Embryonic facial prominence (tissue), 1 donor: ENCODE data around the gene TM4SF20.

Experiments
- DNase-seq: peaks from one replicate; pipeline ENCODE4 v3.0.0-alpha.2; 2016; ENCODE audit errors: extremely low spot score

The TM4SF20 gene, protein sequence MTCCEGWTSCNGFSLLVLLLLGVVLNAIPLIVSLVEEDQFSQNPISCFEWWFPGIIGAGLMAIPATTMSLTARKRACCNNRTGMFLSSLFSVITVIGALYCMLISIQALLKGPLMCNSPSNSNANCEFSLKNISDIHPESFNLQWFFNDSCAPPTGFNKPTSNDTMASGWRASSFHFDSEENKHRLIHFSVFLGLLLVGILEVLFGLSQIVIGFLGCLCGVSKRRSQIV

DNA sequence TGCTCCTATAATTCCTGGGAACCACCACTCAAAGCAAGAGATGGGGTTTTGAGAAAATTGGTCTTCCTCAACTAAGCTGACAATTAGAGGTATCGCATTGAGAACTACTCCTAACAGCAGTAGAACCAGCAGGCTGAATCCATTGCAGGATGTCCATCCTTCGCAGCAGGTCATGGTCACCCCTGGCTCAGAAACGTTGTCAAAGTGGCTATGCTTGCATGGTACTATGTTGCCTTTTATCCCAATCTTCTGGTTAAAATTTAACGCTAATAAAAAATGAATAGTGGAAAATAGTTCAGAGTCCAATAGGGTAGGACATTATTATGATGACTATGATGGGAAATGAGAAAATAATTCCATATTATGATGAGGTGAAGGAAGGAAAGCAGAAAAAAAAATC lies at the start of gene TM4SF20:
TSS of gene TM4SF20 (minus strand) at position 212 of the 400 bp plus-strand sequence. CDS start at position 174, 38 bp downstream.
- no peak for DNase-seq

GRCh38 chr2:227428731-227429285 lies 49.7 kb upstream of the TM4SF20 start:
- no peak for DNase-seq

DNA sequence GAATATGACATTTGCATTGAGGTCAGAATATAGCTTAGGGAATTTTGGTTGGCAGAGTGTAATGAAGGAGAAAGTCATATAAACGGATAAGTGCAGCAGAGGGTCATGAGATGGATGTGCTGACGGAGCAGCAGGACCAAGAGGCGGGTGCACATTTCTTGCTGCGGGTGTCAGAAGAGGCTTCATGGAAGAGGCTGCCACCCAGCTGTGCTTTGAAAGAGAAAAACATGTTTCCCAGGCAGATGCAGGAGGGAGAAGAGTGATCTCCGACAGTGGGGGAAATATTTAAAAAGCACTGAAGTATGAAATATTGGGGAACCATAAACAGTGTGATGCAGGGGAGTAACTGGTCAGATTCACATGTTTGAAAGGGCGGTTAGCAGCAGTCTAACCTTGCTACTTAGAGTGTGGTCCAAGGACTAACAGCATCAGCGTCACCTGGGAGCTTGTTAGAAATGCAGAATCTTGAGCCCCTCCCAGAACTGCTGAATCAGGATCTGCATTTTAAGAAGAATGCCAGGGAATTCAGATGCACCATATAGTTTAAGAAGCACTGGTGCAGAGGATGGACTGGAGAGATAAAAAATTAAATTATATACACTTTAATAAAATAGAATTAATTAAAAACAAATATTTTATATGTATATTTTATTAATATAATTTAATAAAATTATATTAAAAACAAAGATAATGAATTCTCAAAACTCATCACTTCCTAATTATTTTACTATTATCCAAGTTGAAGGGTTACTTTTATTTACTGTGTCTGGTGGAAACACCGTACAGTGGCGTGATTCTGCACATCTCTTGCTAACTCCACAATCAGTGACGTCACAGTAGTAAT lies 44.8 kb upstream of the TM4SF20 start:
- no peak for DNase-seq

DNA sequence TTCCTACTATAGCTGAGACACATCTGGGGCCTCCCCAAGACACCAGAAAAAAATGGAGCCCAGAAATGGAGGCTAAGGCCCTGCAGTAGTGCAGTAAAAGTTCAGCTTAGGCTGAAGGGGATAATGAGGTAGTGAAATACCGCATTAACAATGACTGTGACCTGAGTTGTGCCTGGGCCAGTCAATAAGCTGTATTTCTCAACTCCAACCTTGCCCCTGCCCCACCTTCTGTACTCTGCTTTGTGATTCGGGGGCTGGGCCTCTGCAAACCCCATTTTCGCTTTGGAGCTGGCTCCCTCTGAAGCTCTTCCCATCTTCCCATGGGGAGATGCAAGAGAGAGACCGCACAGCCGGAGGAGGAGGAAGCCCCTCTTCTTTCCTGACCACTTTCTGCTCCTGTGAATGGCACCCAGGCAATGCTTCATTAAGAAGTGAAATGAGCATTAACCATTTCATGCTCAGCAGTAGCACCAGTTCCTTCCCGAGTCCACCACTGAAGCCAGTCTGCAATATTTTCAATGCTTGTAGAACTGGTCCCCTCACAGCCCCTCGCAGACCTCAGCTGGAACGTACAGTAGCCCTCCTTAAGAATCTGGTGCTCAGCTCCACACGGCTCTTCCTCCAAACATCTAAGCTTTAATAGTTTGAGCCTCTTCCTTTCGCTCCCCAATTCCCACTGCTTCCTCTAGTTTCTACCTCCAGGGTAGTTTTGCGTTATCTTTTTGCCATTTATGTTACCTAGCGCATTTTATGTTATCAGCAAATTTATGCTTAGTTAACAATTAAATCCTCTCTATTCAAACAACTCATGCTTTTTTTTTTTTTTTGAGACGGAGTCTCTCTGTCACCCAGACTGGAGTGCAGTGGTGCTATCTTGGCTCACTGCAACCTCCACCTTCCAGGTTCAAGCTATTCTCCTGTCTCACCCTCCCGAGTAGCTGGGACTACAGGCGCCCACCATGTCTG lies 41.3 kb upstream of the TM4SF20 start:
- DNase-seq = no peak

- no peak for DNase-seq
Measured at GRCh38 chr2:227416701-227417100, 37.6 kb upstream of the TM4SF20 start.

DNA sequence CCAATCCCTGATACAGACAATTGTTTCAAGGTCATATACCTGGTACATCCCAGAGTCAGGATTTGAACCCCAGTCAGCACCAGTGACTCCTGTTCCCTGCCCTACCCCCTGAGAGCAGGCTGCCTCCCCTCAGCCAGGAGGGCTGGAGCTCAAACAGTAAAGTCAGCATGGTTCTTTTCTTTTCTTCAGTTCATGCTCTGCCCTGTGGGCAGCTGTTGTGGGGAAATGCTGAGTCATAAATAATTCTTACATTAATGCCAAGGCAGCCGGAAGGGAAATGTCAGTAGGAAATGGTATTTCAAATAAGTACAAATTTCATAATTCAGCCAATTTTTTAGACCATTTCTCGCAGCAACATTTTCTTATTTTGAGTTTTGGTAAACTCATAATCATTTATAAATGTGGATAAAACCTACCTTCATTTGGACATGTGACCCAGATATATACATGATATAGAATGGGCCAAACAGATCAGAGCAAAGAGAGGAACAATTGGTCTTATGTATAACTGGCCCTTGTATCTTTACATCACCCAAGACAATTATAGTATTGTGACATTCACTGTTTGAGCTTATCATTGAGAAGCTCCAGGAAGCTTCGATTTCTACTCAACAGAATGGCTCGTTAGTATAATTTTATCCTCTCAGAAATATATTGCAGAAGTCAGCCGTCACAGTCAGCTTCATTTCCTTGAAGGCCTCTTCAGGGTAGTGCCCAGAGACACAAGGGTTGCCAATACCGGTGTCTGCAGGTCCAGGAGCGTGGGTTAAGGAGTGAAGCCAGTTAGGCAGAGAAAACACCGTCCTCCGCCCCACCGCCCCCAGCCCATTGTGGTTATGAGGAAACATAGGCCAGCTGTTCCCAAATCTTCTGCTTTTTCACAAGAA lies 36.7 kb upstream of the TM4SF20 start:
- DNase-seq = no peak

DNA sequence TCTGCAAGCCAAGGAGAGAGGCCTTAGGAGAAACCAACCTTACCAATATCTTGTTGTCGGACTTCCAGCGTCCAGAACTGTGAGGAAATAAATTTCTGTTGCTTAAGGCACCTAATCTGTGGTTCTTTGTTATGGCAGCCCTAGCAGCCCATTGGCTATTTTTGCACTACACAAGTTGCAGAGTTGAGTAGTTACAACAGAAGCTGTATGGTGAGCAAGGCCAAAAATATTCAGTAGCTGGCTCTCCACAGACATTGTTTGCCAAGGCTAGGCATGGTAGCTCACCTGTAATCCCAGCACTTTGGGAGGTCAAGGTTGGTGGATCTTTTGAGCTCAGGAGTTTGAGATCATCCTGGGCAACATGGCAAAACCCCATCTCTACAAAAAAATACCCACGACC lies 35.7 kb upstream of the TM4SF20 start:
- DNase-seq = no peak

DNA sequence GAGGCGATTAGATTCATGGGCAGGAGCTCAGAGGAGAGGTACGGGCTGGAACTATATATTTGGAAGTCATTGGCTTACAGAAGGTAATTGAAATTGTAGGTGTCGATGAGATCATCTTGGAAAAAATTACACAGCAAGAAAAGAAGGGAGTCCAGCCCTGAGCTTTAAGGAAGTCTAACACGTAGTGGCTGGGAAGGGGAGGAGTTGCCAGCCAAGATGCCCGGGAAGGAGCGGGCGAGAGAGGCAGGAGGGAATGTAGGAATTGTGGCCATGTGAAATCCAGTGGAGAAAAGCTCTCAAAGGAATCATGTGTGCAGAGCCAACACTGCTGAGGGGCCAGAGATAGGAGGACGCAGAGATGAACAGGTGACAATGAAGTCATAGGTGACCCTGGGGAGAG lies 34.3 kb upstream of the TM4SF20 start:
- DNase-seq = no peak

- DNase-seq = no peak
Measured at GRCh38 chr2:227412877-227413276, 33.8 kb upstream of the TM4SF20 start.

DNA sequence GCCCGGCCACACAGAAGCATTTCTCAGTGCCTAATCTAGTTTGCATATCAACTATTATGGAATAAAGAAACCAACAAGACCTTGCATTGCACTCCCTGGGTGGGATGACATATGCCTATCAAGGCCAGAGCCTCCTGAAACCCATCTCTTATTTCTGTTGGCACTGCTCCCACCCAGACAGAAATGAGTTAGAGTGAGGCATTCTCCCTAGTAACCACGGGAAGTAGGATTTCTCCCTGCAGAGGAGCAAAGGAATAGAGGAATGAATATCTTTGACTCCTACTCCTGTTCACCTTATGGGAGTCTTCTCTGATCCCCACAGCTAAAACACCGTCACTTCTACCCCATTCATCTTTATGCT lies 32.9 kb upstream of the TM4SF20 start:
- no peak for DNase-seq

DNA sequence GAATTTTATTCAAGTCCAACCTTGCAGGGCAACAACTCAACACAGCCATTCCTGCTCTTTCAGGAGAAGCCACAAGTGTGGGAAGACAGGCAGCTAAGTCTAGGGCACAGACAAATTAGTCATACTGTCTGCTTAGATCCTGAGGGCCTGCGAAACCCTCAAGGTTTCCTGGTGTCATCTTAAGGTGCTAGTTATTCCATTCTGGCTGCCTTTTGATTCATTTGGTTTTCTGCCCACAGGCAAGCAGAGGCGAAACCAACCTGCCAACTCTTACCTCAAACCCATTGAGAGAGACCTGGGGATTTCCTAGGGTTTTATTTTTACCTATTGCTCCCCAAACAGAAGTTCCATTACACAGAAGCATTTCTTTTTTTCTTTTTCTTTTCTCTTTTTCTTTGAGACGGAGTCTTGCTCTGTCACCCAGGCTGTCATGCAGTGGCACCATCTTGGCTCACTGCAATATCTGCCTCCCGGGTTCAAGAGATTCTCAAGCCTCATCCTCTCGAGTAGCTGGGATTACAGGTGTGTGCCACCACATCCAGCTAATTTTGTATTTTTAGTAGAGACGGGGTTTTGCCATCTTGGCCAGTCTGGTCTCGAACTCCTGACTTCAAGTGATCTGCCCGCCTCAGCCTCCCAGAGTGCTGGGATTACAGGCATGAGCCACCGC lies 32.3 kb upstream of the TM4SF20 start:
- DNase-seq = no peak

DNA sequence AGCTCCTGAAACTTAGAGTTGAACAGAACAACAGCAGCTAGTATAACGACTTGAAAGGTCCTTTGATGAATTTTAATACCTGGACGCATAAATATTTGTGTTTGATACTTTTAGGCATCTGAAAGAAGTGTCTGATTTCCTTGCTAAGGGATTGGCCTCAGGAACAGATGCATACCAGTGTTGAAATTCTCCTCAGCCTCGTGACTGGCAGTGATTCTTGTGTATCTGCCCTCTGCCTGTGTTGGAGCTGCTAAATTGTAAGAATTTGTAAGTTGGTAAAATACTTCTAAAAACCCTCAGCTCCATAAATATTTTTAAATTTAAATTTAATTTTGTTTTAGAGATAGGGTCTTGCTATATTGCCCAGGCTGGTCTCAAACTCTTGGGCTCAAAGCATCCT lies 31.1 kb upstream of the TM4SF20 start:
- DNase-seq = no peak

DNA sequence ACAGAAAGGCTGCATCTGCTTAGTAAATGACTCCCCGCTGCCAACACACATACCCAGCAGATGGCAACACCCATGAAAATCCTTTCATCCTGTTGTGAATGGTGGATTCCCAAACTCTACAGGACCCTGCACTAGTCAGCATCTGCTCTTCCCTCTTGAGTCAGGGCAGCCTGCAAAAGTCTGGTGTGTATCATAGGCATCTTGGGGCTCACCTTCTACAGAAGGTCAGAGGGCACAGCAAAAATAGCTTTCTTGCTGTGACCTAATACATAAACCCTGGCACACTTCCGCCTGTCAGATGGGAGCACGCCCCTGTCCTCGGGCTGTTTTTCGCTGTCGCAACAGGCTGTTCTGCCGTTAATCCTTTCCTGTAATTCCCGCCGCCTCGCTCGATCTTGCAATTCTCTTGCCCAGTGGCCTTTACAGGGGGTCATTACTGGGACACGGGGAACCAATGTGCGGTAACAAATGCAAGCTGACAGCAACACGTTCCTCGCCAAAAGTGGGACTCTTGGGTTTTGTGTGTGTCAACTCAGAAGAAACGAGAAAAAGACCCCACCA lies 28.6 kb upstream of the TM4SF20 start:
- DNase-seq = no peak

DNA sequence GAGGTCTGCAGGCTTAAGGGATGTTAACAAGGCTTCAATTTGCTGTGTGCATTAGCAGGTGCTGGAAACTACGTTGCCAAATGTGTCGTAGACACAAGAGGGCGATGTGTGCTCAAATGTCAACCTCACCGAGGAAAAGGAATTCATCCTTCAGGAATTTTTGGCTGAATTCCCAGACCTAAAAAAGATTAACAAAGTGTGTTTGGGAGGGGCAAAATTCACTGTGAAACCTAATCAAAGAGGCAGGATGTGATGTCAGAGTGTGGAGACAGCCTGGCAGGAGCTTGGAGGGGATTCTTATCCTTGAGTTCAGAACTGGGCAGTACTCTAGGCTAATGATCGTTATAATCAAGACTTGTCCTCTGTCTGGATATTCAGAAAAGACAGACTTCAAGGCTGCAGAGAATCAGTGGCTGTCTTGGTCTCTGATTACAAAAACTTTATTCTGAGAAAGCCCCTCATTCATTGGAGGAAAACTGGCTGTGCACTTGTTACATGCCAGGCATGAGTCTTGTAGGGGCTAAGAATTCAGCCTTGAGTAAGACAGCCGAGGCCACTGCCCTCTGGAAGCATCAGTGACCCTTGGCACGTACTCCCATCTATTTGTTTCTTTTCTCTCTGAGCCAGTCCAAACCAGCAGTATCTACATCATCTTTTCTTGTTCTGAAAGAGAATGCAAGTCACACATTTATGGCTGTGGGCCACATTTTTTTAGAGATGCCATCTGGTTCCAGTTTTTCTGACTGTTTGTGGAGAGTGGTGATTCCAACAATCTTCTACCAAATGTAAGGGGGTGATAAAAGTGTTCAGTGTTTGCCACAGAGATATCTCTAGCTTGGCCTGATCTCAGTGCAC lies 27.3 kb upstream of the TM4SF20 start:
- DNase-seq = peak; percentile 92

- no peak for DNase-seq
Measured at GRCh38 chr2:227404585-227405271, 25.6 kb upstream of the TM4SF20 start.

GRCh38 chr2:227402959-227403358 lies 23.9 kb upstream of the TM4SF20 start:
- DNase-seq = no peak

GRCh38 chr2:227402321-227402720 lies 23.2 kb upstream of the TM4SF20 start:
- no peak for DNase-seq

DNA sequence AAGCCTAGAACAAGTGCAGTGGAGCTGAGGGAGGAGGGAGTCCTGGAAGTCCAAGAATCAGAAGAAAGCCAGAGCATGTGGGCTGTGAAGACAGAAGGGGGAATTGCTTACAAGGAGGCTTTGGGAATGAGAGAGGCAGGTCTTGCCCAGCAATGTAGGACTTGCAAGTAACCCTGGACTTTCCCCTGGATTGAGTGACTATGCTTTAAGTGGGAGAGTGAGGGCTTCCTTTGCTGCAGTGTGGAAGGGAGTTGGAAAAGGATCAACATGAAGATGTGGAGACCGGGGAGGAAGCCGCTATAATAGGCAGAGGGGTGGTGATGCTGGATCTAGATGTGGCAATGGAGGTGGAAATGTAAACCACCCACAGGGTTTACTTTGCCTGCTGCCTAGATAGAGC lies 22.4 kb upstream of the TM4SF20 start:
- no peak for DNase-seq
